NCI-H446 treated with DMSO at 0.1 percent for 48 hours (cell line): Measurements from ENCODE around the gene RESP18.
"Not testable (repeated sequence)": the region's sequence is repeated elsewhere in the genome, so short reads cannot be mapped to it uniquely, and the experiment has no call there.

Experiments
- DNase-seq: peaks from one replicate; lab custom pipeline; 2025; lab: John Stamatoyannopoulos, UW

RESP18 gene

DNA sequence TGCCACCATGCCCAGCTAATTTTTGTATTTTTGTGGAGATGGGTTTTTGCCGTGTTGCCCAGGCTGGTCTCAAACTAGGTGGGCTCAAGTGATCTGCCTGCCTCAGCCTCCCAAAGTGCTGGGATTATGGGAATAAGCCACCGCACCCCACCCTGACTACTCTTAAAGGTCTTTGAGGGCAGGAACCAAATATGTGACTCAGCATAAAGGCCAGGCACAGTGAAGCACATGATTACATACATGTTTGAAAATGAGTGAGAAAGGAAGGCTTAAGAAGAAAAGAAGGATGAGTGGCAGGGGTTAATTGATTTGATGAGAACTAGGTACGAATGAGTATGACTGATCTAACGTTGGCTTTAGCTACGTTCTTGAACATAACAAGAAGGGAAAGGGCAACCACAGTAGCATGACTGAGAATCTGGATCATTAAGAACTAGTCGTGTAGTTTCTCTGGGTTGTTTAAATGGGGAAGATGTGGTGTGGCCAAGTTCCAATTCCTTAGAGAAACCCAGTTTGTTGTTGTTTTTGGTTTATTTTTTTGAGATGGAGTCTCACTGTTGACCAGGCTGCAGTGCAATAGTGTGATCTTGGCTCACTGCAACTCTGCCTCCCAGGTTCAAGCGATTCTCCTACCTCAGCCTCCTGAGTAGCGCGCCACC is 6.8 kb downstream of the RESP18 start:
- DNase-seq = no peak

DNA sequence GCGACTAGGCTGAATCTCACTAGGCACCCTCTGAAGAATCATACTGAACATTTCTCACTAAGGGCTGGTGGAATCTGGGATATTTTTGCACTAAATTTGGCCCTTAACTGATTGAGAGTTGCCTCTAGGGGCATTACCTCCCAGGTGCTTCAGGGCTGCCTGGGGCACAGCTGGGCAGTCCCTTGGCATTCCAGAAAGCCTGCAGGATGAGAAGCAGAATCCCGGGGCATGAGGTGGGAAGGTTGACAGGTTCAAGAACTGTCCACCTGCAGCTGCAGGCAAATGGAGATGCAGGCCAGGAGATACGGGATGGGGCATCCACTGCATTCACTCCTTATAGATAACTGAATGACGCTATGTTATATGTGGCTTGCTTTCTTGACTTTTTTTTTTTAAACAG is 7.4 kb downstream of the RESP18 start:
- DNase-seq = no peak

- DNase-seq = no peak
These were observed 9.1 kb downstream of the RESP18 start for GRCh38 chr2:219323434-219323833.

DNA sequence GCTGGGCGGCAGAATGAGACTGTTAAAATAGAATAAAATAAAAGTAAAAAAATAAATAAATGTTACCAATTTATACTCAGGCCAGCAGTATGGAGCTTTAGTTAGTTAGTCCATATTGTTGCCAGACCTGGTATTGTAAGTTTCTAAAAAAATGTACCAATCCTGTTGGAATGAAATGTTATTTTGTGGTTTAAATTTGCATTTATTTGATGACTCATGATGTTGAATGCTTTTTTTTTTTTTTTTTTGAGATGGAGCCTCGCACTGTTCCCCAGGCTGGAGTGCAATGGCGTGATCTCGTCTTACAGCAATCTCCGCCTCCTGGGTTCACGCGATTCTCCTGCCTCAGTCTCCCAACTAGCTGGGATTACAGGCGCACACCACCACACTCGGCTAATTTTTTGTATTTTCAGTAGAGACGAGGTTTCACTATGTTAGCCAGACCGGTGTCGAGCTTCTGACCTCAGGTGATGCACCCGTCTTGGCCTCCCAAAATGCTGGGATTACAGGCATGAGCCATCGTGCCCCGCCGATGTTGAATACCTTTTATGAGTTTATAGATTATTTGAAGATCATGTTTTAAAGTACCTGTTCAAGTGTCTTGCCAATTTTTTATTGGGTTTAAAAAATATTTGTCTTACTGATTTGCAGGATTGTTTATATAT is 17.6 kb downstream of the RESP18 start:
- DNase-seq = no peak

DNA sequence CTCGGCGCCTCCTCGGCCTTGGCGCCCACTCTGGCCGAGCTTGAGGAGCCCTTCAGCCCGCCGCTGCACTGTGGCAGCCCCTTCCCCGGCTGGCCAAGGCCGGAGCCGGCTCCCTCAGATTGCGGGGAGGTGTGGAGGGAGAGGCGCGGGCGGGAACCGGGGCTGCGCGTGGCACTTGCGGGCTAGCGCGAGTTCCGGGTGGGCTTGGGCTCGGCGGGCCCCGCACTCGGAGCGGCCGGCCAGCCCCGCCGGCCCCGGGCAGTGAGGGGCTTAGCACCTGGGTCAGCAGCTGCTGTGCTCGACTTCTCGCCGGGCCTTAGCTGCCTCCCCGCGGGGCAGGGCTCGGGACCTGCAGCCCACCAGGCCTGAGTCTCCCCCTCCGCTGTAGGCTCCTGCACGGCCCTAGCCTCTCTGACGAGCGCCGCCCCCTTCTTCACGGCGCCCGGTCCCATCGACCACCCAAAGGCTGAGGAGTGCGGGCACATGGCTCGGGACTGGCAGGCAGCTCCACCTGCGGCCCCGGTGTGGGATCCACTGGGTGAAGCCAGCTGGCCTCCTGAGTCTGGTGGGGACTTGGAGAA is 19.8 kb downstream of the RESP18 start:
- DNase-seq = not testable (repeated sequence)

DNA sequence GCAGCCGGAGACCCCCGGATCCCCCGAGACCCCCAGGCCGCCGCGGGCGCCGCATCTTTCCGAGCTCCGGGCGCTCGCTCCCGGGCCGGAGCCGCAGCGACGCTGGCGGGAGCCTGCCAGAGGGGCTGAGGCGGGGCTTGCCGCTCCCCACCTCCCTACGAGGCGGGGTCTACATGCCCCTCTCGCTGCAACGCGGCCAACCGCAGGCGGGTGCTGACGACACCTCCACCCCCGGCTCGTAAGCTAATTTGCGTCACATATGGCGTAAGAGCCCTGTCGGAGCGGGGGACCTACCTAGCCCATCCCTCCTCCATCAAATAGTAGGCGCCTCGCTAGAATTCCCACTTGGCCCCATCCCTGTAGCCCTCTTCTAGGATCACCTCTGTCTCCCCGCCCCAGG is 23.3 kb downstream of the RESP18 start, which contains the start of gene PTPRN:
Gene PTPRN, minus strand, starts transcription at position 124 of the 400 bp plus-strand sequence. Its CDS starts 69 bp downstream, at position 55.
- peak; percentile 75 for DNase-seq

- DNase-seq = no peak
These were observed 24.1 kb downstream of the RESP18 start for GRCh38 chr2:219308142-219309101.

DNA sequence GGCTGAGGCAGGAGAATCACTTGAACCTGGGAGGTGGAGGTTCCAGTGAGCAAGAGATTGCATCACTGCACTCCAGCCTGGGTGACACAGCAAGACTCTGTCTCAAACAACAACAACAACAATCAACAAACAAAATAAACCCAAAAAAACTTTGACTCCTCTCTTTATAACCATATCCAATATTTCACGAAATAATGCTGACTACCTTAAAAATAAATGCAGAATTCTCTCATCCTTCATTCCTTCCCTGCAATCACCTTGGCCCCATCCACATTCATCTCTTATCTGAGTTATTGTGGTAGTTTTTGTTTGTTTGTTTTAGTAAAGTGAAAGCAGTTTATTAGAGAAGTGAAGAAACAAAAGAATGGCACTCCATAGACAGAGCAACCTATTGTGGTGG is 26.5 kb downstream of the RESP18 start:
- no peak for DNase-seq

GRCh38 chr2:219304223-219304622 is 28.3 kb downstream of the RESP18 start:
- DNase-seq = no peak

DNA sequence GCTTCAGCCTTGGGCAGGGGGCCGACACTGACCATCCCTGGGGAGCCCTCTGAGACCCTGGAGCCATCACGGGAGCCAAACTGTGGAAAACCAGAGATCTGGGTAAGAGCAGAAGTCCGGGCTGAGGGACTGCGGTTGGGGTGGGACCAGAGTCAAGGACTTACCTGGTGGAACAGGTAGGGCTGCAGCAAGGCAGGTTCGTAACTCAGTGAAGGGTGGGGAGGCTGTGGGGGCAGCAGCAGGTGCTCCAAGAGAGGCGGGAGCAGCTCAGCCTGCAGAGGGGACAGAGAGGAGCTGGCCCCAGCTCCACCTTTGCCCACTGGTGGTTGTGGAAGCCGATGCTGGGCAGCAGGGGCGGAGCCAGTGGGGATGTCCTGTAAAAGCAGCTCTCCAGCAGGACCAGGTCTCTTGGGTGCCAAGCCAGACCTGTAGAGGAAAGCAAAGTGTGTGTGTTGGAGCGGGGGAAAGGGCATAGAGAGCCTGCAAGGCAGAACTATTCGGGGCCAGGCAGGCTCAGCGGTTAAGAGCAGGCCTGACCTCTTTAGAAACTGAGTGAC is 30.1 kb downstream of the RESP18 start:
- no peak for DNase-seq

DNA sequence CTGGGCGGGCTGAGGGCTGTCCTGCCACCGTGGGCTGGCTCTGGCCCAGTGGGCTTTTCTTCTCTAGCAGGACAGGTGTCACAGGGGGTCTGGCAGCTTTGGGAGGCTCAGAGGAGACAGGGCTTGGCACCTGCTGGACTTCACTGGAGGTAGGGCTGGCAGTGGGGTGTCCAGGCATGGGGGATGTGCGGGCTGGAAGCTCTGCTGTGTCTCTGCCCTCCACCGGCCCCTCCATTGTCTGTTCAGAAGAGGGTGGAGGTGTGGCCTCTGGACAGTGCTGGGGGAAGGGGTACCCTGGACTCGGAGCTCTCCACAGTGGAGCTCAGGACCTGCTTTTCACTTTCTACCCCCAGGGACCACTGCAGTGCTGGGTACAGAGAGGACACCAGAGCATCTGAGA is 32.5 kb downstream of the RESP18 start:
- DNase-seq = no peak

DNA sequence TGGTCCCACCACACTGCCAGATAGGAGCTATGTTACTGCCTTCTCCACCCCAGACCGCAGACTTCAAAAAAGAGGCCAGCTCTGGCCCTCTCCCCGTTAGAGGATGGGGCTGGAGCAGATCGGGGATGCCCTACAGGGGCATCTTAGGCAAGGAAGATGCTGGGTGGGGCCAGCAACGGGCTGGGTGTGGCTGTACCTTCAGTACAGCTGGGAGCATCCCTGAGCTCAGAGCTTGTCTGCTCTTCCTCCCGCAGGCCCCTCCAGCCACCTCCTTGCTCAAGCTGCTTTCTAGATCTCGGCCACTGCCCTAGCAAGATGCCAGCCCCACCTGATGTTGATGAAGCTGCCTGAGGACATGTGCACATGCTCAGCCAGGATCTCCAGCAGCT is 33.2 kb downstream of the RESP18 start:
- no peak for DNase-seq

DNA sequence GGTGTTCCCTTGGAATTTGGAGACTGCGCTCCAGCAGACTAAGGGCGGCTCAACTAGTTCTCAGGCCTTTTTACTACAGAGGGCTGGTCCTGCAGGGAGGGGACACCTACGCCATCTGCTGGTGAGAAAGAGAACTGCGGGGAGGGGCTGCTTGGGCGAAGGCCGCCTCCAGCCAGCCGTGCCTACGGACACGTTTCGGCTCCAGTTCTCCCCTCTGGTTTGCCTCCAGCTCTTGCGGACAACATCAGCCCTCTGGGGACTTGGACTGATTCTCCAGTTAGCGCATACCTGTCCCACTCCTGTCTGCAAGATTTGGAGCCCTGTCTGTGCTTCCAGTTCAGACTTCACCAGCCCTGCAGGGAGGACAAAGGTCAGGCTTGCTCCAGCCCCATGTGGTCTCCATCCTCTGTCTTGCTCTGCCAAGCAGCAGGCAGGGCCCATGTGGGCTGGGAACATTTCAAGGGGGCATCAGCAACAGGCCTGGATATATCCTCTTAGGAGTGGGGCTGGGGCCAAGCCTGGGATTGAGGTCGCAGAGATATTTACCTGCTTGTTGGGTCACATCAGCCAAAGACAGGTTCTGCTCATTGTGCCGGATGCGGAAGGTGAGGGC is 33.7 kb downstream of the RESP18 start:
- peak; percentile 34 for DNase-seq

DNA sequence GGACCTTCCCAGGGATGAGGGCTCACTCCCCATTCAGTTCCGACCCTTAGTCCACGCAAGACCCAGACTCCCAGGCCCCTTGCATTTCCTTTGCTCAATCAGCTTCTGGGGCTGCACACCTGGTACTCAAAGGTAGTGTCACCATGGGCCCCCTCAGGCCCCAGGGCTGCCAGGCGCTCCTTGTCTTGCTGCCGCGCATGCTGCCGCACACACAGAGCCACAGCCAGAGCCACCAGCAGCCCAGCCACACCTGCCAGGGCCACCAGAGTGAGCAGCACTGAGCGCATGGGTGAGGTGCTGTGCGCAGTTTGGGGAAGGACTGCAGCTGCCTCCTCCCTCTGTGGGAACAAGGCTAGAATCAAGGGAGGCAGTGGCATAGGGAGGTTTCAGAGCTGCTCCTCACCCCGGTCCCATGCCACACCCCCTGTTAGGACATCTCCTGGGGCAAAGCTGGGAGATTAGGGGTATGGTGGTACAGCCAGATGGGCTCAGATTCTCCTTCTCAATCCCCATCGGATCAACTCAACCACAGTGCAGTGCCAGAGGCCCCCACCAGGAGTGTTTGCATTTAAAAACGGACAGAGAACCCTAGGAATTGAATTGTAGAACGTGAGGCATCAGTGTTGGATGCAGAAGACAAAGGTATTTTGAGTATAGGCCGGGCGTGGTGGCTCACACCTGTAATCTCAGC is 34.6 kb downstream of the RESP18 start:
- no peak for DNase-seq

GRCh38 chr2:219296631-219297391 is 35.7 kb downstream of the RESP18 start:
- DNase-seq = no peak

DNA sequence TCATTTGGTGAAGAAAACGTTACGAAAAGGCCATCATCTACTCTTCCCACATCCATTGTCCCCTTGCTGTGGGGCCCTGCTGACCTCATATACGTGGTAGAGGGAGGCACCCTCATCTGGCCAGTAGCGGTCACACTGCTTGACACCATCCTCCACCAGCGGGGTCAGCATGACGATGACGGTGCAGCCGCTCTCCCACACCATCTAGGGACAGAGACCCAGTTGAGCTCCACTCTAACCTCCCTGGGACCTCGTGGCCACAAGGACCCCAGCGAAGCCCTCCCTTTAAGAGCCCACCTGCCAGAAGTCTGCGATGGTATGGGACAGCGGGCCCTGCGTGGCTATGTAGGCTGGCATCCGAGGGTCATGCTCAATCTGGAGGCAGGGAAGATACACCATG is 36.4 kb downstream of the RESP18 start:
- no peak for DNase-seq

GRCh38 chr2:219294356-219295351 is 37.9 kb downstream of the RESP18 start:
- no peak for DNase-seq

DNA sequence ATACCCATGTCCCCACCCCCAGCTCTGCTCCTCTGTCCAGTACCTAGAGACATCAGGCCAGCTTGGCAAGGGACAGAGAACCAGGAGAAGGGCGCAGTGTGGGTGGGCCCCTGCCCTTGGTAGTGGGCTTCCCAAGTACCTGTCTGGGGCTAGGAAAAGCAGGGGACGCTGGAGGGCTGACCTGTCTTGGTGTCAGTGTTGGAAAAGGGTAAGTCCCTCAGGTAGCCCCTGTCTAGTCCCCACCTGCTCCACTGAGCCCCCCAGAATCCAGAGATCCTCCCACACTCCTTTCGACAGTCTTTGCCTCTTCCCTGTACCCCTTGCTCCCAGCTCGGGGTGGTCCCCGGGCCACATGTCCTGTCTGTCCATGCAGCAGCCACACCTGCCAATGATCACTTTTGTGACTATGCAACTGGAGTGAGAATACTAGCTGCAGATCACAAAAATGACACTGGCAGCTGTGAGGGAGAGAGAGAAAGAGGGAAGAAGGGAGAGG is 38.8 kb downstream of the RESP18 start:
- DNase-seq = no peak

DNA sequence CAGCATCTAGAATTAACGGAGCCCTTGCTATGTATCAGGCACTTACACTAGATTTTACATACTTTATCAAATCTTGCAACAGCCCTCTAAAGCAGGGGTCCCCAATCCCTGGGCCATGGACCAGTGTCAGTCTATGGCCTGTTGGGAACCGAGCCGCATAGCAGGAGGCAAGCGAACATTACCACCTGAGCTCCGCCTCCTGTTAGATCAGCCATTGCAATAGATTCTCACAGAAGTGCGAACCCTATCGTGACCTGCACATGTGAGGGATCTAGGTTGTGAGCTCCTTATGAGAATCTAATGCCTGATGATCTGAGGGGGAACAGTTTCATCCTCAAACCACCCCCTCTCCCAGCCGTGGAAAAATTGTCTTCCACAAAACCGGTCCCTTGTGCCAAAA is 39.9 kb downstream of the RESP18 start:
- no peak for DNase-seq
